H1 (cell line): ENCODE measurements around the gene CTAGE6. TPM values are rescaled to one million over a fixed set of nuclear protein-coding genes. Genes with fewer than 3 reads are reported as not detected.
"Not testable (repeated sequence)": the region's sequence is repeated elsewhere in the genome, so short reads cannot be mapped to it uniquely, and the experiment has no call there.

Source experiments
- CTCF ChIA-PET: fragments of 300-600 bp; sonication (Branson Sonifier 250); formaldehyde crosslinking; loops from one replicate; lab custom pipeline; 2021; ENCODE audit not compliant: partially characterized antibody; lab: Charles Lee
- POLR2A ChIA-PET: fragments of 300-600 bp; sonication (Branson Sonifier 250); formaldehyde crosslinking; loops from one replicate; lab custom pipeline; 2021; ENCODE audit warnings: inconsistent platforms; ENCODE audit not compliant: partially characterized antibody; lab: Charles Lee
- DNase-seq, 2 experiments: peaks; one replicate each; pipeline versions ENCODE4 v3.0.0 to v3.0.0-alpha.2; 2010 to 2022; ENCODE audit warnings: low spot score in 2 of 2, low read depth in 1 of 2, mixed read lengths in 1 of 2
- FAIRE-seq: peaks from 2 replicates; lab custom pipeline; 2011; peaks lifted over from hg19 to GRCh38; lab: Jason Lieb, UNC
- H2AFZ ChIP-seq: 2 replicates; pipeline ENCODE4 v1.8.1; 2012; ENCODE audit warnings: low read length, inconsistent platforms
- H2AK5ac ChIP-seq: 2 replicates; pipeline ENCODE4 v1.6.1; 2013; ENCODE audit warnings: low read depth, low read length
- H2BK120ac ChIP-seq: replicated peaks from 2 replicates; pipeline ENCODE3; 2013; ENCODE audit warnings: low read depth, low read length, inconsistent platforms
- H2BK12ac ChIP-seq: 2 replicates; pipeline ENCODE4 v1.6.1; 2013; ENCODE audit warnings: low read depth, low read length
- H2BK15ac ChIP-seq: 2 replicates; pipeline ENCODE4 v1.6.1; 2013; ENCODE audit warnings: low read length
- H2BK20ac ChIP-seq: 2 replicates; pipeline ENCODE4 v1.6.1; 2013; ENCODE audit warnings: low read length
- H2BK5ac ChIP-seq: 2 replicates; pipeline ENCODE4 v1.6.1; 2013; ENCODE audit warnings: low read depth, low read length
- H3K14ac ChIP-seq: 2 replicates; pipeline ENCODE4 v1.6.1; 2013; ENCODE audit warnings: inconsistent platforms; ENCODE audit not compliant: insufficient read length
- H3K18ac ChIP-seq: 2 replicates; pipeline ENCODE4 v1.6.1; 2013; ENCODE audit warnings: low read length; ENCODE audit errors: extremely low read depth
- H3K23ac ChIP-seq: 2 replicates; pipeline ENCODE4 v1.6.1; 2013; ENCODE audit warnings: inconsistent platforms; ENCODE audit not compliant: insufficient read length
- H3K23me2 ChIP-seq: 2 replicates; pipeline ENCODE4 v1.6.1; 2013; ENCODE audit warnings: low read depth, low read length
- H3K27ac ChIP-seq: 2 replicates; pipeline ENCODE4 v1.6.1; 2011; ENCODE audit warnings: low read depth, low read length, inconsistent platforms
- H3K27me3 ChIP-seq, 4 experiments: replicated peaks in 1 of 4; 1 replicate in 1 of 4; 2 replicates in 3 of 4; pipeline versions ENCODE4 v1.6.1 to v1.8.1; 2011 to 2013; ENCODE audit warnings: low read length in 3 of 4, mild to moderate bottlenecking in 3 of 4, inconsistent platforms in 2 of 4, mixed read lengths in 2 of 4, moderate library complexity in 1 of 4; ENCODE audit not compliant: control insufficient read depth in 3 of 4, insufficient read depth in 3 of 4; ENCODE audit errors: extremely low read depth in 1 of 4
- H3K36me3 ChIP-seq, 4 experiments: 2 replicates each; pipeline versions ENCODE4 v1.6.1 to v1.8.1; 2011 to 2013; ENCODE audit warnings: mild to moderate bottlenecking in 4 of 4, low read length in 3 of 4, moderate library complexity in 2 of 4, control low read depth in 1 of 4, inconsistent platforms in 1 of 4; ENCODE audit not compliant: insufficient read depth in 4 of 4, control insufficient read depth in 2 of 4
- H3K4ac ChIP-seq: replicated peaks from 2 replicates; pipeline ENCODE3; 2013; ENCODE audit warnings: low read length, low read depth, mixed read lengths, inconsistent platforms; ENCODE audit not compliant: insufficient read length
- H3K4me1 ChIP-seq, 4 experiments: replicated peaks in 1 of 4; 1 replicate in 1 of 4; 2 replicates in 3 of 4; pipeline versions ENCODE4 v1.6.1 to v1.8.1; 2011 to 2013; ENCODE audit warnings: low read length in 3 of 4, inconsistent platforms in 2 of 4, mixed read lengths in 1 of 4; ENCODE audit not compliant: insufficient read depth in 4 of 4, control insufficient read depth in 3 of 4
- H3K4me2 ChIP-seq, 2 experiments: 2 replicates each; pipeline versions ENCODE4 v1.6.1 to v1.8.1; 2011 to 2013; ENCODE audit warnings: low read depth in 2 of 2, low read length in 2 of 2, control low read depth in 1 of 2, inconsistent platforms in 1 of 2, mild to moderate bottlenecking in 1 of 2; ENCODE audit not compliant: insufficient read depth in 1 of 2
- H3K4me3 ChIP-seq, 4 experiments: fragments of 200-600, 300-600 bp in 1 of 4; sonication (generic), shearing (Covaris generic), sonication (Bioruptor Twin) in 1 of 4; 2 replicates each; pipeline versions ENCODE4 v1.5.1 to v1.8.1; 2011 to 2016; ENCODE audit warnings: low read length in 4 of 4, low read depth in 3 of 4, control low read depth in 2 of 4, inconsistent platforms in 2 of 4, mild to moderate bottlenecking in 2 of 4, mixed read lengths in 1 of 4, moderate library complexity in 1 of 4; ENCODE audit not compliant: insufficient read depth in 2 of 4; ENCODE audit errors: extremely low read depth in 1 of 4
- H3K56ac ChIP-seq: replicated peaks from 2 replicates; pipeline ENCODE3; 2013; ENCODE audit warnings: low read depth, mild to moderate bottlenecking, mixed read lengths, low read length, inconsistent platforms; ENCODE audit not compliant: insufficient read length
- H3K79me1 ChIP-seq: 2 replicates; pipeline ENCODE4 v1.6.1; 2013; ENCODE audit warnings: low read depth, low read length, control low read depth
- H3K79me2 ChIP-seq, 2 experiments: 2 replicates each; pipeline versions ENCODE4 v1.6.1 to v1.8.1; 2012 to 2013; ENCODE audit warnings: low read length in 2 of 2, mild to moderate bottlenecking in 2 of 2, inconsistent platforms in 1 of 2; ENCODE audit not compliant: insufficient read depth in 2 of 2, control insufficient read depth in 1 of 2
- H3K9ac ChIP-seq, 4 experiments: replicated peaks in 1 of 4; 1 replicate in 1 of 4; 2 replicates in 3 of 4; pipeline versions ENCODE4 v1.6.1 to v1.8.1; 2011 to 2013; ENCODE audit warnings: low read depth in 3 of 4, low read length in 3 of 4, control low read depth in 2 of 4, mild to moderate bottlenecking in 2 of 4, moderate library complexity in 2 of 4, inconsistent platforms in 1 of 4; ENCODE audit errors: extremely low read depth in 1 of 4
- H3K9me3 ChIP-seq, 2 experiments: 2 replicates each; pipeline versions ENCODE4 v1.6.1 to v1.8.1; 2012 to 2013; ENCODE audit warnings: mild to moderate bottlenecking in 2 of 2, moderate library complexity in 2 of 2, control low read depth in 1 of 2, inconsistent platforms in 1 of 2, low read depth in 1 of 2, low read length in 1 of 2, mixed read lengths in 1 of 2; ENCODE audit not compliant: insufficient read depth in 2 of 2
- H4K20me1 ChIP-seq, 2 experiments: replicated peaks in 1 of 2; 2 replicates each; pipeline versions ENCODE3 to v1.8.1; 2011 to 2013; ENCODE audit warnings: inconsistent platforms in 2 of 2, low read length in 2 of 2, mild to moderate bottlenecking in 1 of 2; ENCODE audit not compliant: insufficient read depth in 2 of 2, control insufficient read depth in 1 of 2
- H4K5ac ChIP-seq: 2 replicates; pipeline ENCODE4 v1.6.1; 2013; ENCODE audit warnings: low read length, low read depth, mixed read lengths, inconsistent platforms; ENCODE audit not compliant: insufficient read length
- H4K8ac ChIP-seq: 2 replicates; pipeline ENCODE4 v1.8.0; 2013; ENCODE audit warnings: mild to moderate bottlenecking, moderate library complexity, low read length, inconsistent platforms; ENCODE audit not compliant: insufficient read depth; ENCODE audit errors: extremely low read depth
- H4K91ac ChIP-seq: replicated peaks from 2 replicates; pipeline ENCODE3; 2013; ENCODE audit warnings: low read length, mixed read lengths, inconsistent platforms; ENCODE audit not compliant: insufficient read length
- WGBS, 2 experiments: shearing (Covaris generic) in 1 of 2; methylation state at CpG; one replicate each; pipeline versions ENCODE4 v1.1.6 to v1.1.7; 2013 to 2015; ENCODE audit warnings: low lambda C conversion rate in 2 of 2, mixed read lengths in 2 of 2, inconsistent platforms in 1 of 2, low coverage in 1 of 2, missing lambda C conversion rate in 1 of 2; ENCODE audit not compliant: insufficient replicate concordance in 2 of 2, insufficient coverage in 1 of 2, insufficient read length in 1 of 2; ENCODE audit errors: extremely low coverage in 1 of 2, missing lambda C conversion rate in 1 of 2; 5-methylcytosine and 5-hydroxymethylcytosine counted together
- long read RNA-seq, 2 experiments: library from RNA in 1 of 2; library from capped mRNA in 1 of 2; stranded (forward); transcript quantifications; one replicate each; pipeline ENCODE4 v2.0.0, GENCODE V29; 2021; ENCODE audit warnings: inconsistent platforms in 1 of 2
- polyA minus RNA-seq, 3 experiments: library from RNA; depleted of rRNA, polyadenylated mRNA; stranded (reverse); fragments of >200 nt; gene quantifications; 1 replicate in 2 of 3; 2 replicates in 1 of 3; pipeline ENCODE4 v1.2.3, GENCODE V29; 2011
- polyA plus RNA-seq, 7 experiments: library from polyadenylated mRNA; depleted of rRNA in 3 of 7; stranded (reverse) in 5 of 7; unstranded in 2 of 7; fragments of >200 nt in 5 of 7; fragments of 200-250 nt in 2 of 7; gene quantifications; 1 replicate in 5 of 7; 2 replicates in 1 of 7; 4 replicates in 1 of 7; pipeline versions ENCODE4 v1.2.1 to v1.2.3, GENCODE V29; 2011 to 2013; ENCODE audit warnings: missing spikeins in 2 of 7, mixed read lengths in 2 of 7
- total RNA-seq: library from RNA; stranded (reverse); fragmentation: NEBNext Ultra II Directional; extraction: Animal tissue kit (Norgen Biotek cat#: 25700); gene quantifications from 2 replicates; pipeline ENCODE4 v1.2.1, GENCODE V29; 2021

The CTAGE6 gene
- total RNA-seq, result 0.13 TPM in 1 of 2 replicates, not detected in the other
- polyA plus RNA-seq (2011; rRNA removed), result 0.06 TPM in 1 of 2 replicates, not detected in the other
- polyA plus RNA-seq (2011; cell fraction: cytosol; rRNA removed), result not detected
- not detected for polyA plus RNA-seq (2011; cell fraction: nucleus; rRNA removed)
- polyA plus RNA-seq (2012, experiment 1 of 2), result not detected in 4 replicates
- polyA plus RNA-seq (2012, experiment 2 of 2), result not detected
- not detected for polyA plus RNA-seq (2013, experiment 1 of 2)
- polyA plus RNA-seq (2013, experiment 2 of 2), result not detected
- polyA minus RNA-seq (2011; rRNA and poly(A)+ RNA removed), result not detected in 2 replicates
- not detected for polyA minus RNA-seq (2011; cell fraction: cytosol; rRNA and poly(A)+ RNA removed)
- polyA minus RNA-seq (2011; cell fraction: nucleus; rRNA and poly(A)+ RNA removed), result not detected
- long read RNA-seq, experiment 1, result 0 reads
- long read RNA-seq, experiment 2, result 0 reads

GRCh38 chr7:143757596-143757995 lies at the start of gene CTAGE6:
Gene CTAGE6, minus strand, starts transcription at chr7:143757696. Its CDS starts 38 bp downstream, at chr7:143757658.
- H3K4me1 ChIP-seq, H3K23me2 ChIP-seq, H2BK5ac ChIP-seq, H4K8ac ChIP-seq, H2AFZ ChIP-seq, H3K79me2 ChIP-seq, H2BK20ac ChIP-seq, H3K4me3 ChIP-seq, H3K9ac ChIP-seq, H4K20me1 ChIP-seq, H3K4me2 ChIP-seq, H3K36me3 ChIP-seq, H3K79me1 ChIP-seq, H3K27ac ChIP-seq, H3K4ac ChIP-seq, H2BK120ac ChIP-seq, H3K18ac ChIP-seq, CTCF ChIA-PET, H2BK15ac ChIP-seq, H2BK12ac ChIP-seq, H4K91ac ChIP-seq, DNase-seq, POLR2A ChIA-PET, H3K27me3 ChIP-seq, H3K56ac ChIP-seq, FAIRE-seq, H4K5ac ChIP-seq, H3K14ac ChIP-seq, H3K23ac ChIP-seq, H2AK5ac ChIP-seq, H3K9me3 ChIP-seq: not testable (repeated sequence)
- WGBS, 2 experiments, result no CpG with 5 or more reads among the region's 19 CpGs

- H3K79me1 ChIP-seq, H2BK20ac ChIP-seq, H4K91ac ChIP-seq, H2BK12ac ChIP-seq, H4K8ac ChIP-seq, H2AK5ac ChIP-seq, FAIRE-seq, H3K14ac ChIP-seq, H2BK5ac ChIP-seq, H2BK15ac ChIP-seq, CTCF ChIA-PET, H3K56ac ChIP-seq, H3K4me2 ChIP-seq, DNase-seq, H3K18ac ChIP-seq, POLR2A ChIA-PET, H3K27me3 ChIP-seq, H3K4me1 ChIP-seq, H4K20me1 ChIP-seq, H4K5ac ChIP-seq, H3K79me2 ChIP-seq, H3K9me3 ChIP-seq, H3K4me3 ChIP-seq, H3K36me3 ChIP-seq, H3K23ac ChIP-seq, H2AFZ ChIP-seq, H2BK120ac ChIP-seq, H3K9ac ChIP-seq, H3K4ac ChIP-seq, H3K27ac ChIP-seq, H3K23me2 ChIP-seq: not testable (repeated sequence)
- WGBS, 2 experiments, result no CpG with 5 or more reads among the region's 5 CpGs
These were observed 49.2 kb upstream of the CTAGE6 start for GRCh38 chr7:143806664-143807071.
